GM23248 (cell line): Measurements from ENCODE around the gene TRMT2A. TPM values are rescaled to one million over a fixed set of nuclear protein-coding genes. Genes with fewer than 3 reads are reported as not detected.
A peak's percentile ranks its signal among the peaks of the same experiment; 100 is the strongest.

Experiments used
- DNase-seq: peaks from one replicate; pipeline ENCODE4 v3.0.0-alpha.2; 2015
- H2AFZ ChIP-seq: fragments of 200-600 bp; sonication (generic); 2 replicates; pipeline ENCODE4 v1.6.1; 2016; ENCODE audit warnings: antibody characterized with exemption
- H3F3A ChIP-seq: fragments of 200-600 bp; sonication (generic); 2 replicates; pipeline ENCODE4 v1.6.1; 2016; ENCODE audit warnings: mild to moderate bottlenecking, antibody characterized with exemption, mixed run types; ENCODE audit not compliant: insufficient read depth
- H3K27ac ChIP-seq: fragments of 200-600 bp; sonication (generic); 2 replicates; pipeline ENCODE4 v1.5.1; 2016; ENCODE audit warnings: mild to moderate bottlenecking
- H3K27me3 ChIP-seq: fragments of 200-600 bp; sonication (generic); replicated peaks from 2 replicates; pipeline ENCODE4 v1.6.1; 2016; ENCODE audit warnings: mild to moderate bottlenecking; ENCODE audit not compliant: insufficient read depth
- H3K36me3 ChIP-seq: fragments of 200-600 bp; sonication (generic); 2 replicates; pipeline ENCODE4 v1.6.1; 2016; ENCODE audit warnings: low read depth, mild to moderate bottlenecking
- H3K4me1 ChIP-seq: fragments of 200-600 bp; sonication (generic); 2 replicates; pipeline ENCODE4 v1.6.1; 2016; ENCODE audit warnings: mild to moderate bottlenecking; ENCODE audit not compliant: insufficient read depth
- H3K4me2 ChIP-seq: fragments of 200-600 bp; sonication (generic); one replicate; pipeline ENCODE4 v1.6.1; 2016; ENCODE audit warnings: mild to moderate bottlenecking; ENCODE audit not compliant: unreplicated experiment
- H3K4me3 ChIP-seq: fragments of 200-600 bp; sonication (generic); 2 replicates; pipeline ENCODE4 v1.5.1; 2016; ENCODE audit warnings: mild to moderate bottlenecking
- H3K79me2 ChIP-seq: fragments of 200-600 bp; sonication (generic); 2 replicates; pipeline ENCODE4 v1.6.1; 2016; ENCODE audit warnings: mild to moderate bottlenecking; ENCODE audit not compliant: insufficient read depth
- H3K9ac ChIP-seq: fragments of 200-600 bp; sonication (generic); 2 replicates; pipeline ENCODE4 v1.6.1; 2016; ENCODE audit warnings: mild to moderate bottlenecking
- H3K9me2 ChIP-seq: fragments of 200-600 bp; sonication (generic); 2 replicates; pipeline ENCODE4 v1.6.1; 2016; ENCODE audit warnings: mixed run types, mild to moderate bottlenecking, moderate library complexity; ENCODE audit not compliant: insufficient read depth
- H3K9me3 ChIP-seq: fragments of 200-600 bp; sonication (generic); one replicate; pipeline ENCODE4 v1.6.1; 2017; ENCODE audit warnings: low read depth
- H4K20me1 ChIP-seq: fragments of 200-600 bp; sonication (generic); 2 replicates; pipeline ENCODE4 v1.6.0; 2016; ENCODE audit not compliant: insufficient read depth
- EZH2 ChIP-seq: fragments of 200-600 bp; sonication (generic); IDR thresholded peaks from 2 replicates; pipeline ENCODE4 v1.6.1; 2018; ENCODE audit warnings: antibody characterized with exemption, mild to moderate bottlenecking; ENCODE audit not compliant: insufficient read depth, poor library complexity, severe bottlenecking
- EZH2phosphoT487 ChIP-seq: fragments of 200-600 bp; sonication (generic); IDR thresholded peaks from 2 replicates; pipeline ENCODE4 v1.6.1; 2018; ENCODE audit warnings: antibody characterized with exemption, moderate library complexity, mild to moderate bottlenecking, low read depth; ENCODE audit not compliant: insufficient read depth
- WGBS, 2 experiments: methylation state at CpG; one replicate each; pipeline ENCODE4 v1.1.6; 2015 to 2017; ENCODE audit warnings: low lambda C conversion rate in 2 of 2, low coverage in 1 of 2; ENCODE audit errors: missing lambda C conversion rate in 2 of 2; 5-methylcytosine and 5-hydroxymethylcytosine counted together
- in situ Hi-C: fragments of 300-500 bp; cut with MboI; formaldehyde crosslinking; loops from 2 replicates; pipeline ENCODE4 v1.15.0; 2020
- polyA plus RNA-seq: library from polyadenylated mRNA; unstranded; fragments of >200 nt; fragmentation: Nextera tagmentation; extraction: Ambion mirVana; gene quantifications from 2 replicates; pipeline ENCODE4 v1.2.1, GENCODE V29; 2016
- total RNA-seq: library from RNA; depleted of rRNA; stranded (reverse); fragments of >200 nt; shearing (Covaris generic); gene quantifications from 2 replicates; pipeline ENCODE4 v1.2.3, GENCODE V29; 2014

The TRMT2A gene
- total and polyA plus RNA-seq, 2 experiments from 2014 or later, result 42.2 to 72.0 TPM

DNA sequence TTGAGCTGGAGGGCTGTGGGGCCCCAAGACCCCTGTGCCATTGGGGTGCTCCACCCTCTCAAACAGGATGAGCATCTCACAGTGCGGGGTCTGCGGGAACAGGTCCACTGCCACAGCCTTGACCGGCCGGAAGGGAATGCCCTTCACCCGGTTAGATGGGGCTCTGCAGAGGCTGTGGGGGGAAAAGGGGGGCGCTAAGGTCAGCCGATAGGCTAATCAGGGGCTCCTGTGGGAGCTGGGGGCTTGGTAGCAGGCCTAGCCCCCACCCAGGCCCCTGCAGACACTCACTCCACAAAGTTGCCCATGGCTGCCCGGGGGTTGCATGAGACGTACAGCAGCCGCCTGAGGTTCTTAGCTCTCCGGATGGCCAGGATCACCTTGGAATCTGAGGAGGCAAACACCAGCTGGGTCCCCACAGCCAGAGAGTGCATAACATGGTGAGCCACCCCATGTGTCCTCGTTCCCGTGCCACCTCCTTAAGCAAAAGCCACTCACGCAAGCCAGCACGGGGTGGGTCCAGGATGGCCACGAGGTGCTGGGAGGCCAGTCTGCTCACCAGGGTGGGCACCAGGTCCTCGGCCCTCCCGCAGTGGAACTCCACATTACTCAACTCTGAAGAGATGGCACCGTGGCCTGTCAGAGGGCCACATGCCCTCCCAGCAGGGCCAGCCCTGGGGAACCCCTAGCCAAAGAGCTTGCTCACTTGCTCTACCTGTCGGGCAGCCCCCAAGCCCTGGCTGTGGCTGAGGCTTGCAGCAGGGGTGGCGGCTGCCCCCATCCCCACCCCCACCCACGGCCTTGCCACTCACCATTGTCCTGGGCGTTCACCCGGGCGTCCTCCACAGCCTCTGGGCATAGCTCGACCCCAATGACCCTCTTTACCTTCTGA is 4.2 kb downstream of the TRMT2A start:
- Histone ChIP-seq H4K20me1 (no peaks in the 10 kb centered on the region), H3K4me2 (no peak overlapping the region), H3K9ac (0 out of 2 replicates have a peak overlapping the region, but pooled peaks have one; percentile 5), H3K4me3 (no peak overlapping the region), H3K27ac (no peak overlapping the region), H3F3A (peaks cover 17% of the 10 kb centered on the region), H3K79me2 (peaks cover 42% of the 10 kb centered on the region), H2AFZ (no peak overlapping the region), H3K27me3 (no peaks in the 10 kb centered on the region), H3K36me3 (peaks cover 8% of the 10 kb centered on the region; the same call in 1 of the 2 replicates), H3K4me1 (no peaks in the 10 kb centered on the region), H3K9me3 (no peaks in the 10 kb centered on the region), H3K9me2 (no peaks in the 10 kb centered on the region)
- no peak for DNase-seq
- in situ Hi-C loops, result no loop called here
- no peak for TF ChIP-seq EZH2phosphoT487
- TF ChIP-seq EZH2, result no peak
- whole genome bisulfite sequencing, 2 experiments, result 83 to 87% methylated on average over 21 to 24 of the region's 26 CpGs

DNA sequence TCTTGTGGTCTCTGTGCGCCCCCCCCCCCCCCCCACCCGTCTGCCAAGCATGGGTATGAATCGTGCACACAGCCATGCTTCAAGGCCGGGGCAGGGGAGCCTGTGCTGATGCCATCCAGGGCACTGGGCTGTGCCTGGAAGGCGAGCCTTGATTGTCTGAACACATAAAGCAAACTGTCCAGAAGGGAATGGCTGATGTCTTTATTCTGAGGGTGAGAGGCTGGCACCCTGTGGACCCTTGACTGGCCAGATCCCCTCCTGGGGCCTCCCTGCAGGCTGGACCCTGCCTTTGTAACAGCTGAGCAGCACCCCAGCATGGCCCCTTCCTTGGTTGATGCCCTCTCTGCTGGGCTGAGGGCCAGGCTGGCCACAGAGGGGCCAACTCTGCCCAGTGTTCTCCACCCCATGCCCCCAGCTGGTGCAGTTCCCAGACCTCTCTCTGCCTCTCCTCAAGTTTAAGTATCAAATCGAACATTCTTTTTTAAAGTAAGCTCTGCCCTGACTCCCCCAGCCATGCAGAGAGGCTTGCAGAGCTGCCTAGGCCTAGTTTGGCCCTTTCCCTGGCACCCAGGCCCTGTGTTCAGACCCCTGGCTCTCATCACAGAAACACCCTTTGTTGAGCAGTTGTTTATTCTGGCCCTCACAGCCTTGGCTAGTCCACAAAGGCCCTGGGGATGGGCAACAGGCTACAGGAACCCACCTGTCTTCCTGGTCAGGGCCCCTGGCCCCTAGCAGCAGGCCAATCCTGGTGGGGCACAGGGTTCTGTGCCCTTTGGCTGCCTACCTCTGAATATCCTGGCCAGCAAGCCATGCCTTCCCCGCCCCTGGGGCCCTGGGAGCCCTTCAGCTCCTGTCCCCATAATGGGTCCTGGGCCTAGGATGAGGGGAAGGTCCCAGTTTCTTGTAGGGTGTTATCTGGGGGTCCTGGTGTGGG is 5.1 kb downstream of the TRMT2A start:
- Histone ChIP-seq H3K4me3 (no peak overlapping the region), H3K27ac (no peak overlapping the region), H3K4me2 (no peak overlapping the region), H4K20me1 (no peaks in the 10 kb centered on the region), H2AFZ (no peak overlapping the region), H3K9ac (peak overlapping the region; percentile 5; the same call in 1 of the 2 replicates), H3K36me3 (peaks cover 12% of the 10 kb centered on the region; the same call in 1 of the 2 replicates), H3F3A (peaks cover 17% of the 10 kb centered on the region), H3K79me2 (peaks cover 39% of the 10 kb centered on the region), H3K4me1 (no peaks in the 10 kb centered on the region), H3K27me3 (no peaks in the 10 kb centered on the region), H3K9me2 (no peaks in the 10 kb centered on the region), H3K9me3 (no peaks in the 10 kb centered on the region)
- in situ Hi-C loops, result no loop called here
- no peak for TF ChIP-seq EZH2
- TF ChIP-seq EZH2phosphoT487, result no peak
- DNase-seq, result no peak
- 75 to 82% methylated on average over 7 of the region's 7 CpGs for WGBS, 2 experiments

DNA sequence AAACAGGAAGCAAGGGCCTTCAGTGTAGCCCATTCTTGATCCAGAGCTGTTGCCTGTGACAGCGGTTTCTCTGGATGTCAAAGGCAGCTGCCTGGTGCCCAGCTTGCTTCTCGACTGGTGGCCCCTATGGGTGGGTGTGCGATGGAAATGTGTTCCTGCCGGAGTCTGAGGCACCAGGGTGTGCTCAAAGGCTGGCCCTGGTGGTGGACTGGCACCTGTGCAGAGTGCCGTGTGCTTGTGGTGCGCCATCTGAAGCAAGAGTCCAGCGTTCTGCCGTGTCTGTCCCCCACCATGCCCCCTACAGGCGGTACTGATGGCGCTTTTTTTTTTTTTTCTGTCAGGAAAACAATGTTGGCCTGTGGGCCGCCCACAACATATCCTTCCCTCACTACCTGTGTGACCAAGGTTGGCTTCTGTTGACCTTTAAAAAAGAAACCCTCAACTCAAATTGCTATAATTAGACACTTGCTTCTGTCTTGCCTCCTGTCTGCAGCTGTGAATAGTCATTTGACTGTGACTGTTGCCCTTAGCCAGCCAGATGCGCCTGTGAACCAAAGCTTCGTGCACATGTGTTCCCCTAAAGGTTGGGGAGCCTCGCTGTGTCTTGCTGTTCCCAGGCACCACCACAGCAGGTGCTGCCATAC is 5.9 kb downstream of the TRMT2A start:
- Histone ChIP-seq H3K4me3 (no peak overlapping the region), H3K27ac (no peak overlapping the region), H2AFZ (no peak overlapping the region), H3K4me1 (no peaks in the 10 kb centered on the region), H3K4me2 (no peak overlapping the region), H3K36me3 (peaks cover 12% of the 10 kb centered on the region; the same call in 1 of the 2 replicates), H3K9me3 (no peaks in the 10 kb centered on the region), H3K9ac (no peak overlapping the region), H3K9me2 (no peaks in the 10 kb centered on the region), H3F3A (peaks cover 17% of the 10 kb centered on the region), H4K20me1 (no peaks in the 10 kb centered on the region), H3K27me3 (no peaks in the 10 kb centered on the region), H3K79me2 (peaks cover 33% of the 10 kb centered on the region)
- WGBS, 2 experiments, result 70 to 72% methylated on average over 14 of the region's 14 CpGs
- in situ Hi-C loops, result no loop called here
- TF ChIP-seq EZH2 (no peak), EZH2phosphoT487 (no peak)
- peak; percentile 54 for DNase-seq
